HEK293 (cell line): ENCODE results near the gene ANKUB1.

Experiments
- PRDM4 ChIP-seq: fragments of 450-650 bp; formaldehyde crosslinking; IDR thresholded peaks from 2 replicates; pipeline ENCODE4 v1.5.1; 2017; ENCODE audit warnings: missing biosample characterization, missing genetic modification characterization
- REST ChIP-seq: fragments of 450-650 bp; formaldehyde crosslinking; IDR thresholded peaks from 2 replicates; pipeline ENCODE4 v1.5.1; 2016; ENCODE audit warnings: missing biosample characterization, missing genetic modification characterization
- TCF7L2 ChIP-seq: IDR thresholded peaks from 2 replicates; pipeline ENCODE4 v1.6.1; 2011; ENCODE audit warnings: low read depth, mild to moderate bottlenecking, inconsistent platforms, low read length, moderate library complexity, borderline replicate concordance
- ZNF157 ChIP-seq: fragments of 450-650 bp; formaldehyde crosslinking; IDR thresholded peaks from 2 replicates; pipeline ENCODE4 v1.5.1; 2016; ENCODE audit warnings: missing biosample characterization, missing genetic modification characterization
- ZNF174 ChIP-seq: fragments of 450-650 bp; formaldehyde crosslinking; IDR thresholded peaks from 2 replicates; pipeline ENCODE4 v1.5.0; 2017; ENCODE audit warnings: missing biosample characterization, mild to moderate bottlenecking, missing genetic modification characterization
- ZNF354C ChIP-seq: fragments of 450-650 bp; formaldehyde crosslinking; IDR thresholded peaks from 2 replicates; pipeline ENCODE4 v1.5.1; 2016; ENCODE audit warnings: missing biosample characterization, missing genetic modification characterization, low read depth, borderline replicate concordance
- ZNF423 ChIP-seq: fragments of 450-650 bp; formaldehyde crosslinking; IDR thresholded peaks from 2 replicates; pipeline ENCODE4 v1.5.1; 2016; ENCODE audit warnings: missing biosample characterization, missing genetic modification characterization
- ZNF513 ChIP-seq: fragments of 450-650 bp; IDR thresholded peaks from 2 replicates; pipeline ENCODE4 v1.5.1; 2018; ENCODE audit warnings: missing biosample characterization, missing genetic modification characterization
- ZNF670 ChIP-seq: fragments of 450-650 bp; formaldehyde crosslinking; IDR thresholded peaks from 2 replicates; pipeline ENCODE4 v1.5.1; 2016; ENCODE audit warnings: missing biosample characterization, missing genetic modification characterization, low read depth
- TF ChIP-seq, protein P1 (sequence below): fragments of 450-650 bp; formaldehyde crosslinking; IDR thresholded peaks from 2 replicates; pipeline ENCODE4 v1.5.1; 2016; ENCODE audit warnings: missing biosample characterization, missing genetic modification characterization
- TF ChIP-seq, protein P2 (sequence below): fragments of 450-650 bp; formaldehyde crosslinking; IDR thresholded peaks from 2 replicates; pipeline ENCODE4 v1.5.1; 2016; ENCODE audit warnings: missing biosample characterization, missing genetic modification characterization, low read depth

DNA sequence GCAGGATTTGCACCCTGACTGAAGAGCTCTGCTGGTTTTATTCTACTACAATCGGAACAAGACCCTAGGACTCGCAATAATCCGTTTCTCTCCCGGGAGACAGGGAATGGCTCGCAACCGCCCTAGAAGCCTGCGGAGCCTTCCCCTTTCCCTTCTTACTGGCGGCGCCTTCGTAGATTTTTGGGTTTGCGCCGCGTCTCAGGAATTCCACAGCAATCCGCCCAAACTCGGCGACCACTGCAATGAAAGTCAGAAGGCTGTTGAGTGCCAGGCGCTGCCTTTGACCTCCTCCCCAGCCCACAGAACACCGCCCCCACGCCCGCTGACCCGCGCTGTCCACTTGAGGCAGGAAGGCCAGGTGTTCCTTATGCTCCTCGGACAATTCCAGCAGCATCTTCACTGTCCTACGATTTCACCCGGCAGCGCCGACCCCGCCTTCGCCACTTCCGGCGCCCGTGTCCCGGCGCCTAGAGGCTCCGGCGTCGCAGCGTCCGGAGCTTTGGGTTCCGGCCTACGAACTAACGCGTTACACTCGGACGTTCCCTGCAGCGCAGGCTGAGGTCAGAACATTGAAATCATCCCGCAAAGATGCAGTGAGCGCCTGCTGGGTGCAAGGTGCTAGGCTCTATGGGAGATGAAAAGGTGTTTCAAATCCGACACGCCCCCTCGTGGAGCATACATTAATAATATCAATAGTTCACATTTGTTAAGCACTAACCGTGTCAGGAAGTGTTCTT lies 40.1 kb downstream of the ANKUB1 start, which contains the start of gene COMMD2:
- TF ChIP-seq ZNF174 (tag by site-specific recombination), result no peak
- no peak for TF ChIP-seq ZNF354C (tag by site-specific recombination)
- TF ChIP-seq ZNF157 (tag by site-specific recombination), result no peak
- TF ChIP-seq ZNF513 (tag by site-specific recombination), result no peak
- no peak for TF ChIP-seq ZNF670
- 0 out of 2 replicates have a peak, but pooled peaks have one; percentile 42 for TF ChIP-seq REST (tag by site-specific recombination)
- TF ChIP-seq, protein P1, sequence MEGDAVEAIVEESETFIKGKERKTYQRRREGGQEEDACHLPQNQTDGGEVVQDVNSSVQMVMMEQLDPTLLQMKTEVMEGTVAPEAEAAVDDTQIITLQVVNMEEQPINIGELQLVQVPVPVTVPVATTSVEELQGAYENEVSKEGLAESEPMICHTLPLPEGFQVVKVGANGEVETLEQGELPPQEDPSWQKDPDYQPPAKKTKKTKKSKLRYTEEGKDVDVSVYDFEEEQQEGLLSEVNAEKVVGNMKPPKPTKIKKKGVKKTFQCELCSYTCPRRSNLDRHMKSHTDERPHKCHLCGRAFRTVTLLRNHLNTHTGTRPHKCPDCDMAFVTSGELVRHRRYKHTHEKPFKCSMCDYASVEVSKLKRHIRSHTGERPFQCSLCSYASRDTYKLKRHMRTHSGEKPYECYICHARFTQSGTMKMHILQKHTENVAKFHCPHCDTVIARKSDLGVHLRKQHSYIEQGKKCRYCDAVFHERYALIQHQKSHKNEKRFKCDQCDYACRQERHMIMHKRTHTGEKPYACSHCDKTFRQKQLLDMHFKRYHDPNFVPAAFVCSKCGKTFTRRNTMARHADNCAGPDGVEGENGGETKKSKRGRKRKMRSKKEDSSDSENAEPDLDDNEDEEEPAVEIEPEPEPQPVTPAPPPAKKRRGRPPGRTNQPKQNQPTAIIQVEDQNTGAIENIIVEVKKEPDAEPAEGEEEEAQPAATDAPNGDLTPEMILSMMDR, result no peak; the same call in 1 of the 2 replicates
- no peak for TF ChIP-seq TCF7L2
- TF ChIP-seq PRDM4 (tag by site-specific recombination), result 0 out of 2 replicates have a peak, but pooled peaks have one; percentile 9
- TF ChIP-seq ZNF423 (tag by site-specific recombination), result peak; percentile 52; the same call in 1 of the 2 replicates
- TF ChIP-seq, protein P2, sequence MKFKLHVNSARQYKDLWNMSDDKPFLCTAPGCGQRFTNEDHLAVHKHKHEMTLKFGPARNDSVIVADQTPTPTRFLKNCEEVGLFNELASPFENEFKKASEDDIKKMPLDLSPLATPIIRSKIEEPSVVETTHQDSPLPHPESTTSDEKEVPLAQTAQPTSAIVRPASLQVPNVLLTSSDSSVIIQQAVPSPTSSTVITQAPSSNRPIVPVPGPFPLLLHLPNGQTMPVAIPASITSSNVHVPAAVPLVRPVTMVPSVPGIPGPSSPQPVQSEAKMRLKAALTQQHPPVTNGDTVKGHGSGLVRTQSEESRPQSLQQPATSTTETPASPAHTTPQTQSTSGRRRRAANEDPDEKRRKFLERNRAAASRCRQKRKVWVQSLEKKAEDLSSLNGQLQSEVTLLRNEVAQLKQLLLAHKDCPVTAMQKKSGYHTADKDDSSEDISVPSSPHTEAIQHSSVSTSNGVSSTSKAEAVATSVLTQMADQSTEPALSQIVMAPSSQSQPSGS (tag by site-specific recombination), result no peak
